Measurements from ENCODE around the gene PWWP3B. TPM values are rescaled to one million over a fixed set of nuclear protein-coding genes. Genes with fewer than 3 reads are reported as not detected.
A peak's percentile ranks its signal among the peaks of the same experiment; 100 is the strongest.

PWWP3B gene
- total RNA-seq, 1 donor from 2014 or later: 0.21 TPM

GRCh38 chrX:106170318-106170717 is 2.2 kb downstream of the PWWP3B start:
- Mint-ChIP-seq H3K4me1 (ENCODE audit: unreplicated experiment) (no peaks in the 10 kb centered on the region), H3K4me3 (ENCODE audit: unreplicated experiment) (no peak overlapping the region), H3K36me3 (ENCODE audit: low read depth, unreplicated experiment) (no peaks in the 10 kb centered on the region), H3K9me3 (ENCODE audit: unreplicated experiment) (no peaks in the 10 kb centered on the region), H3K27me3 (ENCODE audit: unreplicated experiment) (no peaks in the 10 kb centered on the region), H3K27ac (ENCODE audit: unreplicated experiment) (no peak overlapping the region)
- no peak for DNase-seq (ENCODE audit: low spot score)
- TF ChIP-seq CTCF (IDR thresholded peaks at IDR 0.05; ENCODE audit: unreplicated experiment): no peak

- H3K9me3 Mint-ChIP-seq (ENCODE audit: unreplicated experiment): no peaks in the 10 kb centered on the region
- no peak overlapping the region for H3K4me3 Mint-ChIP-seq (ENCODE audit: unreplicated experiment)
- no peaks in the 10 kb centered on the region for H3K36me3 Mint-ChIP-seq (ENCODE audit: low read depth, unreplicated experiment)
- H3K27me3 Mint-ChIP-seq (ENCODE audit: unreplicated experiment): no peaks in the 10 kb centered on the region
- no peak overlapping the region for H3K27ac Mint-ChIP-seq (ENCODE audit: unreplicated experiment)
- no peak for TF ChIP-seq CTCF (IDR thresholded peaks at IDR 0.05; ENCODE audit: unreplicated experiment)
- no peaks in the 10 kb centered on the region for H3K4me1 Mint-ChIP-seq (ENCODE audit: unreplicated experiment)
- no peak for DNase-seq (ENCODE audit: low spot score)
Measured at GRCh38 chrX:106171293-106171820, 3.3 kb downstream of the PWWP3B start.

GRCh38 chrX:106177106-106177981 is 9.2 kb downstream of the PWWP3B start:
- no peak for TF ChIP-seq CTCF (IDR thresholded peaks at IDR 0.05; ENCODE audit: unreplicated experiment)
- no peaks in the 10 kb centered on the region for H3K36me3 Mint-ChIP-seq (ENCODE audit: low read depth, unreplicated experiment)
- H3K4me3 Mint-ChIP-seq (ENCODE audit: unreplicated experiment): peak overlapping the region; percentile 31
- H3K27ac Mint-ChIP-seq (ENCODE audit: unreplicated experiment): no peak overlapping the region
- DNase-seq (ENCODE audit: low spot score): no peak
- no peaks in the 10 kb centered on the region for H3K4me1 Mint-ChIP-seq (ENCODE audit: unreplicated experiment)
- no peaks in the 10 kb centered on the region for H3K27me3 Mint-ChIP-seq (ENCODE audit: unreplicated experiment)
- peaks cover 4% of the 10 kb centered on the region for H3K9me3 Mint-ChIP-seq (ENCODE audit: unreplicated experiment)

GRCh38 chrX:106177982-106178321 is 9.8 kb downstream of the PWWP3B start:
- H3K4me3 Mint-ChIP-seq (ENCODE audit: unreplicated experiment): no peak overlapping the region
- H3K9me3 Mint-ChIP-seq (ENCODE audit: unreplicated experiment): peaks cover 7% of the 10 kb centered on the region
- H3K27me3 Mint-ChIP-seq (ENCODE audit: unreplicated experiment): no peaks in the 10 kb centered on the region

More at GRCh38 chrX:106177982-106178321, 9.8 kb downstream of the PWWP3B start:
- no peak overlapping the region for H3K27ac Mint-ChIP-seq (ENCODE audit: unreplicated experiment)
- no peak for DNase-seq (ENCODE audit: low spot score)
- TF ChIP-seq CTCF (IDR thresholded peaks at IDR 0.05; ENCODE audit: unreplicated experiment): no peak
- no peaks in the 10 kb centered on the region for H3K36me3 Mint-ChIP-seq (ENCODE audit: low read depth, unreplicated experiment)
- H3K4me1 Mint-ChIP-seq (ENCODE audit: unreplicated experiment): no peaks in the 10 kb centered on the region
